ENCODE measurements around the gene METTL23.

DNA sequence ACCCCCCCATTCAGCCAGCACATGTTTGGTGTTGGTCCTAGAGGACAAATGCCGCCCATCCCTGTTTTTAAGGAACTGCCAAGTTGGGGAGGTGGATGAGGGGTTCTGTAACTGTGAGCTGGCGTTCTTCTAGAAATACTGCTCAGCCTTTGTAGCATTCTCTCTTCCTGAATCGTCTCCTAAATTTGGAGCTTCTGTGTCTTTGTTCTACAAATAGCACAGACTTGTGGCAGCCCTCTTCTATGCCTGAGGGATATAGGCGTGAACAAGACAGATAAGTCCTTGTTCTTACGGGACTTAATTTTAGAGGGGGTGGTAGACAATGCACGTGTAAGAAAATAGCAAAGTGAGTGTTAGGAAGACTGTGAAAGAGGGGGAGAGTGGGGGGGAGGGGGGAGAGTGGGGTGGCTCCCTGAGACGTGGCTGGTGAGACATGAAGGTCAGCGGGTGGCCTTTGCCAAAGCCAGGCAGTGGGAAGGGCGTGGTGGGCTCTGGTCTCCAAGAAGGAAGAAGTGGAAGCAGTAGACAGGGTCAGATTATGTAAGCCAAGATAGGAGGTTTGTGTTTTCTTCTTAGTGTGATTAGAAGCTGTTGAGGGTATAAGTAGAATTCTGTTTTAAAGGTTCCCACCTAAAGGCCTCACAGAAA, 21.2 kb downstream of the METTL23 start:
- TF ChIP-seq, protein P1, sequence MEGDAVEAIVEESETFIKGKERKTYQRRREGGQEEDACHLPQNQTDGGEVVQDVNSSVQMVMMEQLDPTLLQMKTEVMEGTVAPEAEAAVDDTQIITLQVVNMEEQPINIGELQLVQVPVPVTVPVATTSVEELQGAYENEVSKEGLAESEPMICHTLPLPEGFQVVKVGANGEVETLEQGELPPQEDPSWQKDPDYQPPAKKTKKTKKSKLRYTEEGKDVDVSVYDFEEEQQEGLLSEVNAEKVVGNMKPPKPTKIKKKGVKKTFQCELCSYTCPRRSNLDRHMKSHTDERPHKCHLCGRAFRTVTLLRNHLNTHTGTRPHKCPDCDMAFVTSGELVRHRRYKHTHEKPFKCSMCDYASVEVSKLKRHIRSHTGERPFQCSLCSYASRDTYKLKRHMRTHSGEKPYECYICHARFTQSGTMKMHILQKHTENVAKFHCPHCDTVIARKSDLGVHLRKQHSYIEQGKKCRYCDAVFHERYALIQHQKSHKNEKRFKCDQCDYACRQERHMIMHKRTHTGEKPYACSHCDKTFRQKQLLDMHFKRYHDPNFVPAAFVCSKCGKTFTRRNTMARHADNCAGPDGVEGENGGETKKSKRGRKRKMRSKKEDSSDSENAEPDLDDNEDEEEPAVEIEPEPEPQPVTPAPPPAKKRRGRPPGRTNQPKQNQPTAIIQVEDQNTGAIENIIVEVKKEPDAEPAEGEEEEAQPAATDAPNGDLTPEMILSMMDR (conservative IDR thresholded peaks at IDR 0.05; ENCODE audit: low read depth, low read length): no peak
- TF ChIP-seq EZH2phosphoT487 (IDR thresholded peaks at IDR 0.05; ENCODE audit: borderline replicate concordance, low read length): no peak
- TF ChIP-seq EZH2 (IDR thresholded peaks at IDR 0.05; ENCODE audit: low read length, unreplicated experiment): no peak
